K562 (cell line): ENCODE results near the gene IGF1R. TPM values are rescaled to one million over a fixed set of nuclear protein-coding genes. Genes with fewer than 3 reads are reported as not detected.

Experiments used
- CTBP1 ChIP-seq: fragments of 450-650 bp; IDR thresholded peaks from 2 replicates; pipeline ENCODE4 v1.6.1; 2016; ENCODE audit warnings: borderline replicate concordance
- HMBOX1 ChIP-seq: sonication (generic); IDR thresholded peaks from 2 replicates; pipeline ENCODE4 v1.6.1; 2016
- NCOA2 ChIP-seq, 2 experiments: fragments of 450-650 bp; IDR thresholded peaks; 2 replicates each; pipeline ENCODE4 v1.6.1; 2018; ENCODE audit warnings: mild to moderate bottlenecking in 2 of 2, moderate library complexity in 1 of 2; ENCODE audit not compliant: partially characterized antibody in 2 of 2
- RBM14 ChIP-seq: fragments of 200-400 bp; formaldehyde crosslinking; IDR thresholded peaks from 2 replicates; pipeline ENCODE4 v1.6.1; 2018; ENCODE audit warnings: low read depth, mild to moderate bottlenecking, low read length, moderate library complexity, borderline replicate concordance; ENCODE audit not compliant: insufficient read depth
- ZBTB40 ChIP-seq, 2 experiments: fragments of 450-650 bp in 1 of 2; sonication (generic) in 1 of 2; formaldehyde crosslinking in 1 of 2; IDR thresholded peaks; 2 replicates each; pipeline versions ENCODE4 v1.7.1 to v1.9.0; 2016 to 2022; ENCODE audit warnings: inconsistent platforms in 1 of 2, mild to moderate bottlenecking in 1 of 2, missing genetic modification reagents in 1 of 2
- ZNF280B ChIP-seq: fragments of 250-450 bp; sonication (Bioruptor Pico); IDR thresholded peaks from 2 replicates; pipeline ENCODE4 v1.5.1; 2021; ENCODE audit warnings: mild to moderate bottlenecking
- polyA plus RNA-seq, 8 experiments: library from polyadenylated mRNA; depleted of rRNA in 4 of 8; stranded (reverse) in 5 of 8; unstranded in 3 of 8; fragments of >200 nt; fragmentation: Nextera tagmentation in 2 of 8; fragmentation: Illumina TruSeq in 1 of 8; extraction: Ambion mirVana in 2 of 8; extraction: Trizol in 1 of 8; gene quantifications; 2 replicates each; pipeline versions ENCODE4 v1.2.1 to v1.2.3, GENCODE V29; 2011 to 2014; ENCODE audit warnings: inconsistent platforms in 1 of 8, missing spikeins in 1 of 8
- total RNA-seq, 7 experiments: library from RNA; depleted of rRNA in 6 of 7; stranded (reverse); fragments of >200 nt in 6 of 7; fragmentation: Illumina TruSeq in 2 of 7; extraction: Trizol in 2 of 7; gene quantifications; 2 replicates each; pipeline versions ENCODE4 v1.2.1 to v1.2.3, GENCODE V29; 2011 to 2021; ENCODE audit warnings: low replicate concordance in 1 of 7
- TF ChIP-seq, protein P1 (sequence below): sonication (generic); formaldehyde crosslinking; IDR thresholded peaks from 2 replicates; pipeline ENCODE4 v1.8.0; 2023; ENCODE audit warnings: mild to moderate bottlenecking, missing genetic modification reagents
- TF ChIP-seq, protein P2 (sequence below): fragments of 450-650 bp; formaldehyde crosslinking; IDR thresholded peaks from 2 replicates; pipeline ENCODE4 v1.4.0; 2022; ENCODE audit warnings: mild to moderate bottlenecking, moderate library complexity

The IGF1R gene
- total and polyA plus RNA-seq, 9 of the 15 experiments (the other 6 are each of a cell fraction or from before 2014, with no cell fraction given) = 0.35 to 8.0 (median 1.6) TPM

- TF ChIP-seq ZBTB40 (IDR thresholded peaks at IDR 0.05) = no peak
- TF ChIP-seq ZBTB40 (CRISPR knock-in tag; IDR thresholded peaks at IDR 0.05) = no peak
- TF ChIP-seq RBM14 = no peak
- TF ChIP-seq NCOA2 (IDR thresholded peaks at IDR 0.05; ENCODE audit: partially characterized antibody in 2 of 2) = no peak
- no peak for TF ChIP-seq ZNF280B (CRISPR knock-in tag)
- TF ChIP-seq HMBOX1 = no peak
- TF ChIP-seq, protein P1, sequence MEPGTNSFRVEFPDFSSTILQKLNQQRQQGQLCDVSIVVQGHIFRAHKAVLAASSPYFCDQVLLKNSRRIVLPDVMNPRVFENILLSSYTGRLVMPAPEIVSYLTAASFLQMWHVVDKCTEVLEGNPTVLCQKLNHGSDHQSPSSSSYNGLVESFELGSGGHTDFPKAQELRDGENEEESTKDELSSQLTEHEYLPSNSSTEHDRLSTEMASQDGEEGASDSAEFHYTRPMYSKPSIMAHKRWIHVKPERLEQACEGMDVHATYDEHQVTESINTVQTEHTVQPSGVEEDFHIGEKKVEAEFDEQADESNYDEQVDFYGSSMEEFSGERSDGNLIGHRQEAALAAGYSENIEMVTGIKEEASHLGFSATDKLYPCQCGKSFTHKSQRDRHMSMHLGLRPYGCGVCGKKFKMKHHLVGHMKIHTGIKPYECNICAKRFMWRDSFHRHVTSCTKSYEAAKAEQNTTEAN (CRISPR knock-in tag) = no peak
- TF ChIP-seq, protein P2, sequence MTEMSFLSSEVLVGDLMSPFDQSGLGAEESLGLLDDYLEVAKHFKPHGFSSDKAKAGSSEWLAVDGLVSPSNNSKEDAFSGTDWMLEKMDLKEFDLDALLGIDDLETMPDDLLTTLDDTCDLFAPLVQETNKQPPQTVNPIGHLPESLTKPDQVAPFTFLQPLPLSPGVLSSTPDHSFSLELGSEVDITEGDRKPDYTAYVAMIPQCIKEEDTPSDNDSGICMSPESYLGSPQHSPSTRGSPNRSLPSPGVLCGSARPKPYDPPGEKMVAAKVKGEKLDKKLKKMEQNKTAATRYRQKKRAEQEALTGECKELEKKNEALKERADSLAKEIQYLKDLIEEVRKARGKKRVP (CRISPR knock-in tag) = no peak
- TF ChIP-seq CTBP1 = peak; percentile 30
These were observed at the start of gene IGF1R (continued) for GRCh38 chr15:98647774-98648653.
